GM12891 (cell line): ENCODE data around the gene LIFR.

Source experiments
- DNase-seq: peaks from one replicate; pipeline ENCODE4 v3.0.0; 2011; ENCODE audit warnings: low spot score; ENCODE audit not compliant: insufficient read length
- FAIRE-seq: peaks from 2 replicates; lab custom pipeline; 2011; peaks lifted over from hg19 to GRCh38; lab: Jason Lieb, UNC
- PAX5 ChIP-seq: IDR thresholded peaks from 2 replicates; pipeline ENCODE4 v1.6.1; 2011; ENCODE audit warnings: low read length, moderate library complexity, mild to moderate bottlenecking; ENCODE audit not compliant: insufficient read depth, severe bottlenecking
- POLR2A ChIP-seq: IDR thresholded peaks from 2 replicates; pipeline ENCODE4 v1.6.1; 2011; ENCODE audit warnings: low read depth, low read length, control low read depth
- POLR2AphosphoS5 ChIP-seq: IDR thresholded peaks from 2 replicates; pipeline ENCODE4 v1.6.1; 2011; ENCODE audit warnings: low read depth, low read length, control low read depth
- POU2F2 ChIP-seq: IDR thresholded peaks from 2 replicates; pipeline ENCODE4 v1.6.1; 2011; ENCODE audit warnings: low read depth, mild to moderate bottlenecking, control low read depth, low read length, moderate library complexity
- SPI1 ChIP-seq: IDR thresholded peaks from 2 replicates; pipeline ENCODE4 v1.6.1; 2011; ENCODE audit warnings: low read depth, low read length, control low read depth
- TAF1 ChIP-seq: IDR thresholded peaks from 2 replicates; pipeline ENCODE4 v1.6.1; 2011; ENCODE audit warnings: low read depth, low read length, control low read depth

Gene LIFR

GRCh38 chr5:38438757-38439156 is 117.7 kb downstream of the LIFR start:
- no peak for FAIRE-seq
- no peak for TF ChIP-seq POLR2A
- no peak for TF ChIP-seq TAF1
- no peak for TF ChIP-seq PAX5
- no peak for TF ChIP-seq SPI1
- no peak for TF ChIP-seq POU2F2
- no peak for TF ChIP-seq POLR2AphosphoS5
- no peak for DNase-seq

- DNase-seq, result no peak
- TF ChIP-seq POLR2AphosphoS5 (no peak), PAX5 (no peak), POLR2A (no peak), SPI1 (no peak), POU2F2 (no peak), TAF1 (no peak)
- FAIRE-seq, result no peak
These were observed 121.3 kb downstream of the LIFR start for GRCh38 chr5:38434966-38435705.

GRCh38 chr5:38433160-38433861 is 123.1 kb downstream of the LIFR start:
- TF ChIP-seq POLR2AphosphoS5, result no peak
- no peak for TF ChIP-seq POLR2A
- TF ChIP-seq SPI1, result no peak
- no peak for TF ChIP-seq POU2F2
- no peak for TF ChIP-seq TAF1
- DNase-seq (no peak), FAIRE-seq (no peak)

GRCh38 chr5:38431242-38431853 is 125.1 kb downstream of the LIFR start:
- FAIRE-seq (no peak), DNase-seq (no peak)
- TF ChIP-seq POLR2A, result no peak
- no peak for TF ChIP-seq PAX5
- TF ChIP-seq POLR2AphosphoS5, result no peak
- no peak for TF ChIP-seq POU2F2
- TF ChIP-seq SPI1, result no peak
- TF ChIP-seq TAF1, result no peak

- FAIRE-seq, result no peak
- TF ChIP-seq POLR2AphosphoS5, result no peak
- TF ChIP-seq TAF1, result no peak
- TF ChIP-seq POLR2A, result no peak
- DNase-seq, result no peak
These were observed 129.2 kb downstream of the LIFR start for GRCh38 chr5:38426986-38427950.

- TF ChIP-seq POLR2AphosphoS5, result no peak
- TF ChIP-seq POLR2A, result no peak
- no peak for TF ChIP-seq TAF1
- no peak for TF ChIP-seq SPI1
- TF ChIP-seq PAX5, result no peak
- no peak for TF ChIP-seq POU2F2
- DNase-seq, result no peak
- FAIRE-seq, result no peak
These were observed 130.0 kb downstream of the LIFR start for GRCh38 chr5:38426490-38426889.
